ENCODE measurements around the gene FGB. TPM values are rescaled to one million over a fixed set of nuclear protein-coding genes. Genes with fewer than 3 reads are reported as not detected.

FGB gene
- total RNA-seq: 5.6 TPM

DNA sequence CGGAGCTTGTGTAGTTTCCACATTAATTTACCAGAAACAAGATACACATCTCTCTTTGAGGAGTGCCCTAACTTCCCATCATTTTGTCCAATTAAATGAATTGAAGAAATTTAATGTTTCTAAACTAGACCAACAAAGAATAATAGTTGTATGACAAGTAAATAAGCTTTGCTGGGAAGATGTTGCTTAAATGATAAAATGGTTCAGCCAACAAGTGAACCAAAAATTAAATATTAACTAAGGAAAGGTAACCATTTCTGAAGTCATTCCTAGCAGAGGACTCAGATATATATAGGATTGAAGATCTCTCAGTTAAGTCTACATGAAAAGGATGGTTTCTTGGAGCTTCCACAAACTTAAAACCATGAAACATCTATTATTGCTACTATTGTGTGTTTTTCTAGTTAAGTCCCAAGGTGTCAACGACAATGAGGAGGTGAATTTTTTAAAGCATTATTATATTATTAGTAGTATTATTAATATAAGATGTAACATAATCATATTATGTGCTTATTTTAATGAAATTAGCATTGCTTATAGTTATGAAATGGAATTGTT lies at the start of gene FGB:
FGB (plus strand) TSS at position 315 of the 558 bp plus-strand sequence; CDS start at position 323, 8 bp downstream.

DNA sequence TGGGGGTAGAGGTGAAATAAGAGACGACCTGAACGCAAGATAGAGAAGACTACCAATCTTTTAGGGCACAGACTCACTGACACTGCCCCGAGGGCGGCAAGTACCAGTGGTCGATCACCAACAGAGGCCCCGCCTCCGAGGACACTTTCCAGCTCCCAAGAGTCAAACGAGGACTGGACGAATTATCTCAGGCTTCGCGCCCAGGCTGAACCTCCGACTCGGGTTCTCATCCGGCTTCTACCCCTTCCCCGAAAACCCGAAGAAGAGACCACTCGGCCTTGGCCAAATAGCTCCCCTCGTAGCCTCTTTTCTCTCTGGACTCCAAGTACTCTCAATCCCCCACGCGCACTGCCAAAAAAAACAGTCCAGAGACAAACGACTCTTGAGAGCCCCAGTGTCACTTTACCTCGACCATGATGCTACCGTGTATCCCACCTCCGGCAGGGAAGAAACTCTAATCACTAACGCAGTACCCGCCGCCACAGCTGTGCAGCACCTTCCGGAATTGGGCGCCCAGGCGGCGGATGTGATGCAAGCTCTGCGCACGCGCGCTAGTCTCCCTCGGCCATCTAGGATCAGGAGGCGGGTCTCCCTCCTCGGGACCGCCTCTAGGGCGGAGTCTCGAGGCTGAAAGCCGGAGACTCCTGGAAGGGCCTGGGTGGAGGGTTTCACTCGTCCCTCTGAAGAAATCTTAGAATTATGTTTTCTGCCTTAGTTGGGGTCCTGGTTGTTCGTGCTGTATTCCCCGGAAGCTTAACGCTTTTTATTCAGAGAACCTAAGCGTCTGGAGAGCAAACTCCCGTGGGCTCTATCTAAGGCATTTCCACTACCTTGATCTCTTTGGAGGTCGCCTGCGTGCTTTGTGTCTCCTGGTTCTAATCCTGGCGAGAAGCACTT lies 12.7 kb upstream of the FGB start, which contains the start of gene PLRG1:
PLRG1 (minus strand) TSS at position 507 of the 897 bp plus-strand sequence; CDS start at position 415, 92 bp downstream.

DNA sequence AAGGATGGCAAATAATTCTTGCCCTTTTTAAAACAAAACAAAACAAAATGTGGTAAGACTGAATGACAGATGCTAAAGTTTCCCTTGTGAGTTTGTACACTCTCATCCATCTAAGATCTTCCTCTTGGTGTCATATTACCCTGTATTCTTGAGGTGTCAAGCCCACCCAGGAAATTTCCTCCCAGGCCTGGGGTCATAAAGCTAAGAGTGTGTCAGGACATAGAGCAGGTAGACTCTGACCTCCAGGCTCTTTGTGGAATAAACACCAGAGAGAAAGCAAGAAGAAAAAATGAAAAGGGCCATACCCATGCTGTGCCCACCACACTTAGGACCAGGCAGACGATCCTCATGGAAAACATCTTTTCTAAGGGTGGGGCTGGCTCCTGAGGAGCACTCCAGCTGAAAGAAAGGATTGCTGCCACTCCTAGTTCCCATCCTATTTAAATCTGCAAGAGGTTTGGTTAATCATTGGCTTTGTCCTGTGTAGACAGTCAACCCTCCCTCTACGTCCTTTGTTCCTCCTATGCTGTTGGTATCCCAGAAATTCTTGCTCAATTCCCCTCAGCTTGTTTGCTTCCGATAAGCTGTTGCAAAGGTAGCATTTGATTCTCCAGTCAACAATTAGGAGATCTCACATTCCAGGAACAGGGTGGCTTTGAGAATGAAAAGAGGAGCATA lies 27.7 kb downstream of the FGB start, which contains the start of gene FGA:
FGA (minus strand) TSS at position 414 of the 678 bp plus-strand sequence; CDS start at position 359, 55 bp downstream.

GRCh38 chr4:154612472-154613414 lies 49.9 kb downstream of the FGB start, which contains the start of gene FGG:
Gene FGG, minus strand, starts transcription at chr4:154612656. Its CDS starts 47 bp downstream, at chr4:154612609.

Small RNA genes within 50 kb of the gene (small RNA-seq; reads per million reads assigned to genes)
- gene RNU6-1285P (ENCODE audit: low replicate concordance): not detected

Other genes with a start within 250 kb of the FGB start
- 11.1 TPM for gene DCHS2, start 71.2 kb upstream of the FGB start, total RNA-seq
- 69.7 TPM for gene PLRG1, start 12.6 kb upstream of the FGB start, total RNA-seq
- 1.6 TPM for gene FGA, start 27.7 kb downstream of the FGB start, total RNA-seq
- gene FGG, start 49.6 kb downstream of the FGB start, total RNA-seq: 1.1 TPM
- 0.58 TPM for gene LRAT, start 181.0 kb downstream of the FGB start, total RNA-seq
- gene RBM46, start 218.3 kb downstream of the FGB start, total RNA-seq: not detected

Measured in metanephros (tissue), 2 donors.